ENCODE results near the gene STRN.

GRCh38 chr2:36809069-36809445 lies 157.3 kb downstream of the STRN start:
- TF ChIP-seq EZH2phosphoT487 (IDR thresholded peaks at IDR 0.05; ENCODE audit: insufficient read depth, low read depth) = no peak
- no peak for TF ChIP-seq EZH2 (IDR thresholded peaks at IDR 0.05; ENCODE audit: insufficient read depth, poor library complexity, severe bottlenecking)
